PC-9 (cell line): Measurements from ENCODE around the gene CRTC1. TPM values are rescaled to one million over a fixed set of nuclear protein-coding genes. Genes with fewer than 3 reads are reported as not detected.

Experiments used
- BruUV-seq: library from RNA; stranded (reverse); fragments of 400-500 nt; replicated peaks from 2 replicates; lab custom pipeline; 2021; lab: Mats Ljungman, UMichigan
- CTCF ChIA-PET: fragments of 300-600 bp; sonication (Branson Sonifier 250); formaldehyde crosslinking; loops from one replicate; lab custom pipeline; 2022; ENCODE audit warnings: antibody characterized with exemption; lab: Charles Lee
- POLR2A ChIA-PET: fragments of 300-600 bp; sonication (Branson Sonifier 250); formaldehyde crosslinking; loops from one replicate; lab custom pipeline; 2022; ENCODE audit warnings: antibody characterized with exemption; ENCODE audit not compliant: unreplicated experiment; lab: Charles Lee
- DNase-seq, 2 experiments: peaks; one replicate each; pipeline versions ENCODE4 v3.0.0 to v3.0.0-alpha.2; 2015 to 2022; ENCODE audit warnings: mixed read lengths in 1 of 2
- H2AFZ ChIP-seq: fragments of 200-600 bp; sonication (generic); 2 replicates; pipeline ENCODE4 v1.8.1; 2017; ENCODE audit warnings: antibody characterized with exemption
- H3F3A ChIP-seq: fragments of 200-600 bp; sonication (generic); 2 replicates; pipeline ENCODE4 v1.8.1; 2017; ENCODE audit warnings: antibody characterized with exemption, mild to moderate bottlenecking, low read depth; ENCODE audit not compliant: insufficient read depth
- H3K27ac ChIP-seq: fragments of 200-600 bp; sonication (generic); 2 replicates; pipeline ENCODE4 v1.6.1; 2016; ENCODE audit warnings: mixed run types
- H3K27me3 ChIP-seq: fragments of 200-600 bp; sonication (generic); 2 replicates; pipeline ENCODE4 v1.6.1; 2016; ENCODE audit warnings: low read depth, mixed run types; ENCODE audit not compliant: insufficient read depth
- H3K36me3 ChIP-seq: fragments of 200-600 bp; sonication (generic); 2 replicates; pipeline ENCODE4 v1.6.1; 2016; ENCODE audit warnings: low read depth, mixed run types
- H3K4me1 ChIP-seq: fragments of 200-600 bp; sonication (generic); replicated peaks from 2 replicates; pipeline ENCODE4 v1.6.1; 2016; ENCODE audit warnings: mixed run types; ENCODE audit not compliant: insufficient read depth
- H3K4me2 ChIP-seq: fragments of 200-600 bp; sonication (generic); 2 replicates; pipeline ENCODE4 v1.6.1; 2017; ENCODE audit warnings: mixed run types
- H3K4me3 ChIP-seq: fragments of 200-600 bp; sonication (generic); 2 replicates; pipeline ENCODE4 v1.6.1; 2016; ENCODE audit warnings: mixed run types
- H3K79me2 ChIP-seq: fragments of 200-600 bp; sonication (generic); 2 replicates; pipeline ENCODE4 v1.6.1; 2017; ENCODE audit warnings: low read depth, mixed run types
- H3K9me2 ChIP-seq: fragments of 200-600 bp; sonication (generic); 2 replicates; pipeline ENCODE4 v1.8.1; 2017; ENCODE audit warnings: mild to moderate bottlenecking; ENCODE audit not compliant: insufficient read depth
- H3K9me3 ChIP-seq: fragments of 200-600 bp; sonication (generic); 2 replicates; pipeline ENCODE4 v1.8.1; 2016; ENCODE audit warnings: low read depth; ENCODE audit not compliant: insufficient read depth
- H4K20me1 ChIP-seq: fragments of 200-600 bp; sonication (generic); 2 replicates; pipeline ENCODE4 v1.8.1; 2017; ENCODE audit not compliant: insufficient read depth
- EZH2 ChIP-seq: fragments of 200-600 bp; sonication (generic); IDR thresholded peaks from 2 replicates; pipeline ENCODE4 v1.8.0; 2017; ENCODE audit warnings: antibody characterized with exemption, low read depth
- intact Hi-C: fragments of 100-400 bp; cut with micrococcal nuclease; formaldehyde crosslinking; loops from one replicate; pipeline ENCODE4 v1.10.0; 2022; ENCODE audit not compliant: unreplicated experiment
- total RNA-seq: library from RNA; stranded (reverse); gene quantifications from 2 replicates; pipeline ENCODE4 v1.2.3, GENCODE V29; 2021
- TF ChIP-seq, protein P1 (sequence below): fragments of 200-600 bp; sonication (generic); conservative IDR thresholded peaks from 2 replicates; pipeline ENCODE4 v1.6.1; 2017; ENCODE audit warnings: mixed run types, antibody characterized with exemption, mild to moderate bottlenecking, moderate library complexity

CRTC1 gene
- total RNA-seq, 1 experiment from 2014 or later: 16.6 TPM

DNA sequence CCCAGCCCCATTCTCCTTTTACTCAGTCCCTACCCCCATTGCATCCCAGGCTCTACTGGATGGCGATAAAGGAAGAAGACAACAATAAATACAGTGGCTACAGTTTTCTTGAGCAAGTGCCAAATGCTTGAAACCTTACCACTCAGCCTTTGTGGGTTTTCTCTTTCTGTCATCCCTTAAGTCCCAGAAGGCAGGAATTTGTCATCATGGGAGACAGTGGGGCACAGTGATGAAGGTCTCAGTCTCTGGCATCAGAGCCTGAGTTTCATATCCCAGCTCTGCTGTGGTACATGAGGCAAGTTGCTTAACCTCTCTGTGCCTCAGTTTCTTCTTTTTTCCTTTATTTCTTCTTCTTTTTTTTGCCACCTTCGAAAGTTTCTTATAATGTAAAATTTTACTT, 112.8 kb downstream of the CRTC1 start:
- peak in 1 of 2 experiments; percentile 35 for DNase-seq
- H3F3A ChIP-seq: peaks cover 16% of the 10 kb centered on the region; the same call in 1 of the 2 replicates
- H3K4me2 ChIP-seq: no peak overlapping the region
- peaks cover 12% of the 10 kb centered on the region for H3K27me3 ChIP-seq
- H2AFZ ChIP-seq: no peak overlapping the region
- H3K4me3 ChIP-seq: no peak overlapping the region
- TF ChIP-seq, protein P1, sequence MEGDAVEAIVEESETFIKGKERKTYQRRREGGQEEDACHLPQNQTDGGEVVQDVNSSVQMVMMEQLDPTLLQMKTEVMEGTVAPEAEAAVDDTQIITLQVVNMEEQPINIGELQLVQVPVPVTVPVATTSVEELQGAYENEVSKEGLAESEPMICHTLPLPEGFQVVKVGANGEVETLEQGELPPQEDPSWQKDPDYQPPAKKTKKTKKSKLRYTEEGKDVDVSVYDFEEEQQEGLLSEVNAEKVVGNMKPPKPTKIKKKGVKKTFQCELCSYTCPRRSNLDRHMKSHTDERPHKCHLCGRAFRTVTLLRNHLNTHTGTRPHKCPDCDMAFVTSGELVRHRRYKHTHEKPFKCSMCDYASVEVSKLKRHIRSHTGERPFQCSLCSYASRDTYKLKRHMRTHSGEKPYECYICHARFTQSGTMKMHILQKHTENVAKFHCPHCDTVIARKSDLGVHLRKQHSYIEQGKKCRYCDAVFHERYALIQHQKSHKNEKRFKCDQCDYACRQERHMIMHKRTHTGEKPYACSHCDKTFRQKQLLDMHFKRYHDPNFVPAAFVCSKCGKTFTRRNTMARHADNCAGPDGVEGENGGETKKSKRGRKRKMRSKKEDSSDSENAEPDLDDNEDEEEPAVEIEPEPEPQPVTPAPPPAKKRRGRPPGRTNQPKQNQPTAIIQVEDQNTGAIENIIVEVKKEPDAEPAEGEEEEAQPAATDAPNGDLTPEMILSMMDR: no peak
- no peak for TF ChIP-seq EZH2
- no peaks in the 10 kb centered on the region for H3K9me2 ChIP-seq
- no peaks in the 10 kb centered on the region for H4K20me1 ChIP-seq
- H3K36me3 ChIP-seq: no peaks in the 10 kb centered on the region
- H3K27ac ChIP-seq: no peak overlapping the region
- BruUV-seq: no TSS peak
- no peaks in the 10 kb centered on the region for H3K79me2 ChIP-seq
- no peaks in the 10 kb centered on the region; the same call in 1 of the 2 replicates for H3K4me1 ChIP-seq
- intact Hi-C loops: no loop called here
- POLR2A ChIA-PET: interaction anchor here (0.7 kb wide), 1 partner anchor 483 kb away, joined by 3 read pairs; no protein-coding TSS in a partner anchor
- H3K9me3 ChIP-seq: no peaks in the 10 kb centered on the region
- CTCF ChIA-PET: interaction anchor here (0.6 kb wide), 1 partner anchor 40 kb away, joined by 9 read pairs; no protein-coding TSS in a partner anchor

DNA sequence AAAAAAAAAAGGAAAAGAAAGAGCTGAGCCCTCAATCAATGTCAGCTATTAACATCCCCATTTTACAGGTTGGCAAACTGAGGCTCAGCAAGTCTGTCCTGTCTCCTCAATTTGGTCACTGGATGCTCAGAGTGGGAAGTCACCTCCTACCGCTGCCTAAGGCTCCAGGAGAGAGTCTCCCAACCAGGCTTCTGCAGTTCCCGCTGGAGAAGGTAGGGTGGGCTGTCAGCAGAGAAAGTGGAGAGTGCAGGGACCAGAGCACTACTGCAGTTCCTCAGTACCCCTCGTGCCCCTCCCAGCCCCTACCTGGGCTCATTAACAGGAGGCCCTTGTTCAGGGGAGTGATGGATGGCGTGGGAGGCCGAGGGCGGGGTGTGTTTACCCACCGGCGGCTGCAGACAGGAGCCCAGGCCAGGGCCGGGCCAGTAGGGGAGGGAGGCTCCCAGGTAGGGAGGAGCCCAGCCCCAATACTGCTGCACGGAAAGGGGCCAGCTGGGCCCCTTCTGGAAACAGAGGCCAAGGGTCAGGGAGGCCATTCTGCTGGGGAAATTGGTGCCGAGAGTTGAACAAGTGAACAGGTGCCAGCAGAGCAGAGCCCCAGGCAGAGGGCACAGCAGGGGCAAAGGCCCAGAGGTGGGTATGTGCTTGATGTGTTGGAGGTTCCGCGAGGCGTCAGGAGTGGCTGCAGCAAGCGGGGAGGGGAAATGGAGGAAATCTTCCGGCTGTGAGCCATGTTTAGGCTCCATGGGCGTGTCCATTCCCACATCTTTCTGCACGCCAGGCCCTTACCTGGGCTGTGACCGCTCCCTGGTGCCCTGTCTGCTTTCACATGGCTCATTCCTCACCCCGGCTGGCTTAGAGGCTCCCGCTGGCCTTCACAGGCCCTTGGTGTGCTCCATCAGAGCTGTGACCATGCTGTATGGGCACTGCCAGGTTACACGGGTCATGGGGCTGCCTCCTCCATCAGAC, 115.2 kb downstream of the CRTC1 start:
- Histone ChIP-seq H3K9me3 (no peaks in the 10 kb centered on the region), H3K4me3 (no peak overlapping the region), H4K20me1 (no peaks in the 10 kb centered on the region), H3K9me2 (no peaks in the 10 kb centered on the region), H3K4me2 (no peak overlapping the region), H2AFZ (no peak overlapping the region), H3K79me2 (no peaks in the 10 kb centered on the region), H3K27me3 (peaks cover 12% of the 10 kb centered on the region), H3K4me1 (no peaks in the 10 kb centered on the region; the same call in 1 of the 2 replicates), H3K27ac (no peak overlapping the region), H3K36me3 (no peaks in the 10 kb centered on the region), H3F3A (peaks cover 16% of the 10 kb centered on the region; the same call in 1 of the 2 replicates)
- ChIA-PET POLR2A (no interaction called here), CTCF (no interaction called here)
- peak in 1 of 2 experiments; percentile 31 for DNase-seq
- no TSS peak for BruUV-seq
- no peak for TF ChIP-seq EZH2
- TF ChIP-seq, protein P1: no peak
- intact Hi-C loops: no loop called here

DNA sequence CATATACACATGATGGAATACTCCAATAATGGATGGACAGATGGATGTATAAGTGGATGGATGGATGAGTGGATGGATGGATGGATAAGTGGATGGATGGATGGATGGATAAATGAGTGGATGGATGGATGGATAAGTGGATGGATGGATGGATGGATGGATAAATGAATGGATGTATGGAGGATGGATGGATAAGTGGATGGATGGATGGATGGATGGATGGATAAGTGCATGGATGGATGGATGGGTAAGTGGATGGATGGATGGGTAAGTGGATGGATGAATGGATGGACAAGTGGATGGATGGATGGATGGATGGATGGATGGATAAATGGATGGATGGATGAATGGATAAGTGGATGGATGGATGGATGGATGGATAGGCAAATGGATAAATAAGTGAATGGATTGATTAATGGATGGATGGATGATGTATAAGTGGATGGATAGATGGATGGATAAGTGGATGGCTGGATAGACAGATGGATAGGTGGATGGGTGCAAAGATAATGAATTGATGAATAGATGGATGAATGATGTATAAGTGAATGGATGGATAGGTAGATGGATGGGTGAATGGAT, 116.0 kb downstream of the CRTC1 start:
- Histone ChIP-seq H3K79me2 (no peaks in the 10 kb centered on the region), H4K20me1 (no peaks in the 10 kb centered on the region), H3K9me3 (no peaks in the 10 kb centered on the region), H3K4me3 (no peak overlapping the region), H3K36me3 (no peaks in the 10 kb centered on the region), H3K9me2 (no peaks in the 10 kb centered on the region), H3K27ac (no peak overlapping the region), H3K4me2 (no peak overlapping the region), H3F3A (peaks cover 16% of the 10 kb centered on the region; the same call in 1 of the 2 replicates), H3K4me1 (no peaks in the 10 kb centered on the region; the same call in 1 of the 2 replicates), H2AFZ (no peak overlapping the region), H3K27me3 (peaks cover 12% of the 10 kb centered on the region)
- intact Hi-C loops: no loop called here
- POLR2A ChIA-PET: no interaction called here
- no peak for TF ChIP-seq EZH2
- TF ChIP-seq, protein P1: no peak
- no TSS peak for BruUV-seq
- CTCF ChIA-PET: no interaction called here
- DNase-seq: peak in 1 of 2 experiments; percentile 12
